ENCODE data around the gene MAT1A. TPM values are rescaled to one million over a fixed set of nuclear protein-coding genes. Genes with fewer than 3 reads are reported as not detected.
"Not testable (repeated sequence)": the region's sequence is repeated elsewhere in the genome, so short reads cannot be mapped to it uniquely, and the experiment has no call there.

MAT1A gene
- total RNA-seq, 1 experiment from 2014 or later: 2.1 TPM

GRCh38 chr10:80223031-80223419, 66.4 kb downstream of the MAT1A start:
- not testable (repeated sequence) for H3K18ac ChIP-seq (ENCODE audit: insufficient read length, low read depth, low read length); H4K5ac ChIP-seq (ENCODE audit: insufficient read length, low read depth, low read length); H2BK12ac ChIP-seq (ENCODE audit: insufficient read length, low read depth, low read length); H3K56ac ChIP-seq (ENCODE audit: insufficient read length, low read depth, low read length); H3T11ph ChIP-seq (ENCODE audit: low read length); H3K14ac ChIP-seq (ENCODE audit: insufficient read depth, low read length); H3K9me3 Mint-ChIP-seq; H4K91ac ChIP-seq (ENCODE audit: insufficient read length, low read depth, low read length); H3K4ac ChIP-seq (ENCODE audit: low read depth, low read length); H3K23ac ChIP-seq (ENCODE audit: insufficient read length, low read depth, low read length); H2AFZ ChIP-seq (ENCODE audit: low read length); H2BK120ac ChIP-seq (ENCODE audit: low read depth, low read length, poor library complexity, severe bottlenecking); H2BK20ac ChIP-seq (ENCODE audit: low read depth, low read length, poor library complexity, severe bottlenecking); H4K20me1 ChIP-seq (ENCODE audit: control insufficient read depth, insufficient read depth, insufficient read length); H2BK15ac ChIP-seq (ENCODE audit: low read depth, low read length); DNase-seq; H3K36me3 Mint-ChIP-seq (ENCODE audit: insufficient read depth in 1 of 3, low read depth in 3 of 3); H3K79me2 ChIP-seq (ENCODE audit: insufficient read depth, low read length); H3K4me1 ChIP-seq (ENCODE audit: insufficient read depth, low read length); H3K4me1 Mint-ChIP-seq; H2BK5ac ChIP-seq (ENCODE audit: insufficient read length, low read length); H3K9me3 ChIP-seq (ENCODE audit: control insufficient read depth, low read depth, low read length); H3K27me3 ChIP-seq (ENCODE audit: insufficient read depth, low read length); H3K4me2 ChIP-seq (ENCODE audit: insufficient read depth, insufficient read length, low read length); H3K4me3 Mint-ChIP-seq; H4K8ac ChIP-seq (replicated peaks; ENCODE audit: insufficient read length, low read depth, low read length); H3K79me1 ChIP-seq (ENCODE audit: insufficient read depth, low read depth, low read length, poor library complexity, severe bottlenecking); H3K23me2 ChIP-seq (ENCODE audit: insufficient read length, low read depth, low read length, poor library complexity, severe bottlenecking); H3K27ac Mint-ChIP-seq; H3K9ac ChIP-seq (ENCODE audit: extremely low read depth, insufficient read length, low read length); H2AK5ac ChIP-seq (ENCODE audit: insufficient read length, low read length); H3K27ac ChIP-seq (ENCODE audit: insufficient read length, low read depth, low read length)
- WGBS (ENCODE audit: extremely low coverage, insufficient read length, low lambda C conversion rate): no CpG with 5 or more reads among the region's 5 CpGs
- peaks cover 10% of the 10 kb centered on the region for H3K27me3 Mint-ChIP-seq (ENCODE audit: low read depth)

Other genes with a start within 250 kb of the MAT1A start
- 19.5 and 20.3 TPM in 2 replicates for gene TMEM254, start 211.0 kb downstream of the MAT1A start, total RNA-seq (2021)
- gene PLAC9, start 156.9 kb downstream of the MAT1A start, total RNA-seq (2021): 4.3 and 7.8 TPM in 2 replicates
- gene ANXA11, start 84.1 kb downstream of the MAT1A start, total RNA-seq (2021): 64.0 and 68.1 TPM in 2 replicates
- gene DYDC1, start 67.1 kb upstream of the MAT1A start, total RNA-seq (2021): not detected in 2 replicates
- gene DYDC2, start 67.1 kb upstream of the MAT1A start, total RNA-seq (2021): 2.6 and 2.8 TPM in 2 replicates
- gene PRXL2A, start 118.9 kb upstream of the MAT1A start, total RNA-seq (2021): 43.4 and 47.1 TPM in 2 replicates
- gene TSPAN14, start 164.7 kb upstream of the MAT1A start, total RNA-seq (2021): 46.6 and 46.8 TPM in 2 replicates
- 0.07 TPM in 1 of 2 replicates, not detected in the other for gene SH2D4B, start 248.2 kb upstream of the MAT1A start, total RNA-seq (2021)

Data from H9 (cell line).